ENCODE data around the gene LST1.
"Not testable (repeated sequence)": the region's sequence is repeated elsewhere in the genome, so short reads cannot be mapped to it uniquely, and the experiment has no call there.

LST1 gene

GRCh38 chr6:31544676-31545075 lies 41.4 kb upstream of the LST1 start:
- no peak for TF ChIP-seq CTCF (conservative IDR thresholded peaks at IDR 0.05)
- no peak overlapping the region for H3K27ac ChIP-seq

- TF ChIP-seq CTCF (conservative IDR thresholded peaks at IDR 0.05), result no peak
- no peak overlapping the region for H3K27ac ChIP-seq
Observed at GRCh38 chr6:31545291-31545690, 40.8 kb upstream of the LST1 start.

- peak; percentile 97 for TF ChIP-seq CTCF (conservative IDR thresholded peaks at IDR 0.05)
- peak within 1 kb of the TSS; percentile 82 for H3K27ac ChIP-seq
Observed at GRCh38 chr6:31546339-31546957, 39.6 kb upstream of the LST1 start, which contains the start of gene ATP6V1G2. Gene ATP6V1G2 (minus strand): TSS chr6:31546608. CDS start chr6:31546559, 49 bp downstream.

GRCh38 chr6:31546958-31547726 lies 38.9 kb upstream of the LST1 start, which contains the start of gene NFKBIL1:
Gene NFKBIL1 (plus strand): TSS chr6:31547608. CDS start chr6:31547695, 87 bp downstream.
- peak; percentile 34 for TF ChIP-seq CTCF (conservative IDR thresholded peaks at IDR 0.05)
- H3K27ac ChIP-seq, result peak within 1 kb of the TSS; percentile 82

- no peak for TF ChIP-seq CTCF (conservative IDR thresholded peaks at IDR 0.05)
- H3K27ac ChIP-seq, result peak overlapping the region; percentile 82
Observed at GRCh38 chr6:31547727-31548543, 38.1 kb upstream of the LST1 start.

GRCh38 chr6:31548544-31548873 lies 37.6 kb upstream of the LST1 start:
- TF ChIP-seq CTCF (conservative IDR thresholded peaks at IDR 0.05), result no peak

GRCh38 chr6:31551371-31551770 lies 34.7 kb upstream of the LST1 start:
- H3K27ac ChIP-seq, result not testable (repeated sequence)
- TF ChIP-seq CTCF (conservative IDR thresholded peaks at IDR 0.05), result peak; percentile 46

More at GRCh38 chr6:31548544-31548873, 37.6 kb upstream of the LST1 start:
- H3K27ac ChIP-seq, result peak overlapping the region; percentile 82
